HCT116 (cell line): ENCODE measurements around the gene SPACA4. TPM values are rescaled to one million over a fixed set of nuclear protein-coding genes. Genes with fewer than 3 reads are reported as not detected.
A peak's percentile ranks its signal among the peaks of the same experiment; 100 is the strongest.

Source experiments
- ATAC-seq: fragments of 200-7000 bp; cut with Tn5 transposase; 2 replicates; pipeline ENCODE4 v1.9.1; 2020; ENCODE audit warnings: mild to moderate bottlenecking, moderate library complexity
- BruUV-seq: library from RNA; stranded (reverse); fragments of 400-500 nt; replicated peaks from 2 replicates; lab custom pipeline; 2021; lab: Mats Ljungman, UMichigan
- CTCF ChIA-PET: fragments of 300-600 bp; sonication (Branson Sonifier 250); formaldehyde crosslinking; loops from one replicate; lab custom pipeline; 2021; ENCODE audit warnings: antibody characterized with exemption; lab: Charles Lee
- POLR2A ChIA-PET: fragments of 300-600, 350-600 bp; sonication (Branson Sonifier 250); formaldehyde crosslinking; loops from one replicate; lab custom pipeline; 2021; ENCODE audit warnings: antibody characterized with exemption; lab: Charles Lee
- RAD21 ChIA-PET, 2 experiments: fragments of 300-600 bp; sonication (Branson Sonifier 250); formaldehyde crosslinking; loops; one replicate each; lab custom pipeline; 2023; ENCODE audit warnings: low total read pairs in 2 of 2; ENCODE audit not compliant: uncharacterized antibody in 2 of 2, unreplicated experiment in 2 of 2, low non-redundant PET in 1 of 2; lab: Charles Lee
- DNase-seq: peaks from one replicate; pipeline ENCODE4 v3.0.0-alpha.2; 2010; ENCODE audit warnings: low read depth, low spot score
- H2AFZ ChIP-seq: fragments of 200-600 bp; shearing (Covaris generic), sonication (generic); 2 replicates; pipeline ENCODE4 v1.6.1; 2017; ENCODE audit warnings: low read depth, mixed run types, mixed read lengths, antibody characterized with exemption, low read length; ENCODE audit not compliant: poor library complexity, severe bottlenecking
- H3K27ac ChIP-seq: 2 replicates; pipeline ENCODE4 v1.5.1; 2012; ENCODE audit warnings: low read depth, low read length
- H3K27me3 ChIP-seq: fragments of 200-600 bp; sonication (generic); 2 replicates; pipeline ENCODE4 v1.6.1; 2016; ENCODE audit warnings: mixed run types, low read length, mixed read lengths; ENCODE audit not compliant: insufficient read depth
- H3K36me3 ChIP-seq, 2 experiments: fragments of 200-500 bp in 1 of 2; fragments of 200-600 bp in 1 of 2; sonication (Bioruptor generic) in 1 of 2; sonication (generic) in 1 of 2; 2 replicates each; pipeline versions ENCODE4 v1.5.1 to v1.6.1; 2014 to 2016; ENCODE audit warnings: low read length in 2 of 2, inconsistent platforms in 1 of 2, mixed read lengths in 1 of 2, mixed run types in 1 of 2; ENCODE audit not compliant: insufficient read depth in 2 of 2, control insufficient read depth in 1 of 2
- H3K4me1 ChIP-seq, 2 experiments: fragments of 200-600 bp in 1 of 2; sonication (generic) in 1 of 2; 2 replicates each; pipeline versions ENCODE4 v1.5.1 to v1.6.1; 2012 to 2017; ENCODE audit warnings: low read length in 2 of 2, inconsistent platforms in 1 of 2, mild to moderate bottlenecking in 1 of 2, mixed read lengths in 1 of 2, mixed run types in 1 of 2, moderate library complexity in 1 of 2; ENCODE audit not compliant: insufficient read depth in 2 of 2, control insufficient read depth in 1 of 2
- H3K4me2 ChIP-seq: fragments of 200-600 bp; sonication (generic); 2 replicates; pipeline ENCODE4 v1.6.1; 2017; ENCODE audit warnings: mixed run types, low read length, mixed read lengths
- H3K4me3 ChIP-seq, 2 experiments: fragments of 200-600 bp in 1 of 2; sonication (generic) in 1 of 2; replicated peaks in 1 of 2; 2 replicates each; pipeline ENCODE4 v1.5.1; 2011 to 2016; ENCODE audit warnings: low read length in 2 of 2, control low read depth in 1 of 2, low read depth in 1 of 2, mild to moderate bottlenecking in 1 of 2, mixed read lengths in 1 of 2, mixed run types in 1 of 2
- H3K79me2 ChIP-seq: fragments of 200-600 bp; sonication (generic); 2 replicates; pipeline ENCODE4 v1.6.1; 2017; ENCODE audit warnings: mild to moderate bottlenecking, mixed run types, low read length, moderate library complexity, mixed read lengths; ENCODE audit not compliant: insufficient read depth
- H3K9ac ChIP-seq: fragments of 200-600 bp; sonication (generic); 2 replicates; pipeline ENCODE4 v1.6.1; 2016; ENCODE audit warnings: low read length, mixed read lengths
- H3K9me2 ChIP-seq: fragments of 200-600 bp; sonication (generic), shearing (Covaris generic); 2 replicates; pipeline ENCODE4 v1.6.1; 2017; ENCODE audit warnings: mixed run types, mild to moderate bottlenecking, moderate library complexity; ENCODE audit not compliant: insufficient read depth
- H3K9me3 ChIP-seq, 2 experiments: fragments of 200-500 bp in 1 of 2; fragments of 200-600 bp in 1 of 2; sonication (Bioruptor generic) in 1 of 2; sonication (generic) in 1 of 2; 2 replicates each; pipeline ENCODE4 v1.6.1; 2014 to 2017; ENCODE audit warnings: low read length in 2 of 2, mixed read lengths in 2 of 2, inconsistent platforms in 1 of 2, low read depth in 1 of 2, mild to moderate bottlenecking in 1 of 2, mixed run types in 1 of 2, moderate library complexity in 1 of 2; ENCODE audit not compliant: control insufficient read depth in 1 of 2, insufficient read depth in 1 of 2
- H4K20me1 ChIP-seq: fragments of 200-600 bp; sonication (generic), shearing (Covaris generic); 2 replicates; pipeline ENCODE4 v1.6.1; 2017; ENCODE audit warnings: mixed run types, mild to moderate bottlenecking, moderate library complexity; ENCODE audit not compliant: insufficient read depth
- ATF3 ChIP-seq: IDR thresholded peaks from 2 replicates; pipeline ENCODE4 v1.6.1; 2012
- CBX3 ChIP-seq: IDR thresholded peaks from 2 replicates; pipeline ENCODE4 v1.6.1; 2012; ENCODE audit warnings: low read depth
- CEBPB ChIP-seq: IDR thresholded peaks from 2 replicates; pipeline ENCODE4 v1.6.1; 2012; ENCODE audit warnings: low read depth
- EZH2 ChIP-seq: fragments of 200-600 bp; sonication (generic); IDR thresholded peaks from 2 replicates; pipeline ENCODE4 v1.6.1; 2017; ENCODE audit warnings: antibody characterized with exemption, mixed run types
- FOSL1 ChIP-seq: IDR thresholded peaks from 2 replicates; pipeline ENCODE4 v1.6.1; 2012; ENCODE audit warnings: low read depth
- MAX ChIP-seq: IDR thresholded peaks from 2 replicates; pipeline ENCODE4 v1.6.1; 2012
- POLR2AphosphoS5 ChIP-seq: IDR thresholded peaks from 2 replicates; pipeline ENCODE4 v1.6.1; 2011; ENCODE audit warnings: mild to moderate bottlenecking, low read depth, low read length, moderate library complexity
- SIN3A ChIP-seq: IDR thresholded peaks from 2 replicates; pipeline ENCODE4 v1.6.1; 2012; ENCODE audit warnings: low read depth
- SRF ChIP-seq: IDR thresholded peaks from 2 replicates; pipeline ENCODE4 v1.6.1; 2012; ENCODE audit warnings: low read depth
- TCF7L2 ChIP-seq: IDR thresholded peaks from 2 replicates; pipeline ENCODE4 v1.7.0; 2011; ENCODE audit warnings: borderline replicate concordance, inconsistent platforms; ENCODE audit not compliant: insufficient read depth, insufficient read length; ENCODE audit errors: extremely low read depth
- YY1 ChIP-seq: IDR thresholded peaks from 2 replicates; pipeline ENCODE4 v1.6.1; 2011; ENCODE audit warnings: low read length, low read depth, moderate library complexity, mild to moderate bottlenecking; ENCODE audit not compliant: insufficient replicate concordance; ENCODE audit errors: extremely low read depth
- ZBTB33 ChIP-seq: IDR thresholded peaks from 2 replicates; pipeline ENCODE4 v1.6.1; 2011; ENCODE audit warnings: mild to moderate bottlenecking, low read length, moderate library complexity; ENCODE audit not compliant: insufficient replicate concordance; ENCODE audit errors: extremely low read depth
- ZFX ChIP-seq: fragments of 450-650 bp; IDR thresholded peaks from 2 replicates; pipeline ENCODE4 v1.6.1; 2017
- ZNF274 ChIP-seq: fragments of 200-500 bp; sonication (Bioruptor generic); IDR thresholded peaks from 2 replicates; pipeline ENCODE4 v1.6.1; 2014; ENCODE audit warnings: mild to moderate bottlenecking, low read depth, low read length, inconsistent platforms
- intact Hi-C: fragments of 100-400 bp; cut with micrococcal nuclease; formaldehyde crosslinking; loops from 2 replicates; pipeline ENCODE4 v1.10.0; 2022
- total RNA-seq: library from RNA; stranded (reverse); gene quantifications from one replicate; pipeline ENCODE4 v1.2.1, GENCODE V29; 2021; ENCODE audit not compliant: unreplicated experiment

Gene SPACA4
- total RNA-seq, 1 experiment from 2014 or later = not detected

GRCh38 chr19:48634036-48634342 lies 27.4 kb downstream of the SPACA4 start:
- H3K79me2 ChIP-seq = peaks cover 18% of the 10 kb centered on the region
- no peak for ATAC-seq
- TF ChIP-seq SIN3A (no peak), MAX (no peak), CEBPB (no peak)
- TF ChIP-seq, all 23 proteins: peak for 0
- Histone ChIP-seq H3K36me3 (peaks cover 2 to 13% of the 10 kb centered on the region in 2 experiments; a peak in 1 of 4 replicates), H3K4me2 (peak overlapping the region; percentile 93), H3K4me3 (peak overlapping the region; percentile 43 to 83), H3K4me1 (peaks cover 44 to 85% of the 10 kb centered on the region in 2 experiments), H3K27me3 (no peaks in the 10 kb centered on the region), H2AFZ (no peak overlapping the region), H3K9ac (peak overlapping the region; percentile 96), H3K9me3 (no peaks in the 10 kb centered on the region), H4K20me1 (no peaks in the 10 kb centered on the region), H3K27ac (peak overlapping the region; percentile 95), H3K9me2 (no peaks in the 10 kb centered on the region)
- BruUV-seq = no TSS peak
- DNase-seq = no peak
- intact Hi-C loops = no loop called here
- RAD21 ChIA-PET = interaction anchor here (0.9 to 1.0 kb wide), 2 partner anchors 10 to 15 kb away, joined by 3 read pairs; partner anchors contain the start of genes RPL18 (in 1 of the 2) and SPHK2 (in 1 of the 2)
- CTCF ChIA-PET = no interaction called here
- POLR2A ChIA-PET = interaction anchor here (0.6 to 2.6 kb wide), 5 partner anchors 10 to 156 kb away, joined by 3 to 11 read pairs (median 4); partner anchors contain the start of genes CA11, RPL18 and SPHK2

- ATAC-seq (peak; percentile 29), DNase-seq (peak; percentile 94)
- H3K9ac ChIP-seq = peak overlapping the region; percentile 96
- intact Hi-C loops = no loop called here
- no peaks in the 10 kb centered on the region for H4K20me1 ChIP-seq
- H3K27me3 ChIP-seq = no peaks in the 10 kb centered on the region
- peak overlapping the region; percentile 95 for H3K27ac ChIP-seq
- H3K9me3 ChIP-seq = no peaks in the 10 kb centered on the region
- ChIA-PET POLR2A (interaction anchor here (0.6 to 2.6 kb wide), 6 partner anchors 11 to 238 kb away, joined by 3 to 11 read pairs (median 4); partner anchors contain the start of genes CA11, PPP1R15A, RPL18 and SPHK2), RAD21 (interaction anchor here (0.9 to 1.0 kb wide), 2 partner anchors 11 to 15 kb away, joined by 3 read pairs; partner anchors contain the start of genes RPL18 (in 1 of the 2) and SPHK2 (in 1 of the 2)), CTCF (no interaction called here)
- BruUV-seq = TSS peak; percentile 83
- H2AFZ ChIP-seq = no peak overlapping the region
- peak overlapping the region; percentile 47 to 83 for H3K4me3 ChIP-seq
- H3K4me2 ChIP-seq = peak overlapping the region; percentile 93
- peaks cover 2 to 13% of the 10 kb centered on the region in 2 experiments; a peak in 1 of 4 replicates for H3K36me3 ChIP-seq
- H3K4me1 ChIP-seq = peaks cover 40 to 86% of the 10 kb centered on the region in 2 experiments
- H3K79me2 ChIP-seq = peaks cover 18% of the 10 kb centered on the region
- H3K9me2 ChIP-seq = no peaks in the 10 kb centered on the region
- TF ChIP-seq YY1 = peak; percentile 59
- TF ChIP-seq POLR2AphosphoS5 = peak; percentile 85
- TF ChIP-seq SRF = no peak
- no peak for TF ChIP-seq ZNF274
- TF ChIP-seq CEBPB = no peak
- TF ChIP-seq SIN3A = no peak
- TF ChIP-seq TCF7L2 = peak; percentile 26
- TF ChIP-seq EZH2 = no peak
- TF ChIP-seq CBX3 = no peak
- TF ChIP-seq FOSL1 = no peak
- TF ChIP-seq ZBTB33 = no peak
- TF ChIP-seq ZFX = peak; percentile 50; the same call in 1 of the 2 replicates
- no peak for TF ChIP-seq ATF3
Observed at GRCh38 chr19:48634424-48635262, 28.1 kb downstream of the SPACA4 start.
